ENCODE data around the gene CEP70.

Gene CEP70

DNA sequence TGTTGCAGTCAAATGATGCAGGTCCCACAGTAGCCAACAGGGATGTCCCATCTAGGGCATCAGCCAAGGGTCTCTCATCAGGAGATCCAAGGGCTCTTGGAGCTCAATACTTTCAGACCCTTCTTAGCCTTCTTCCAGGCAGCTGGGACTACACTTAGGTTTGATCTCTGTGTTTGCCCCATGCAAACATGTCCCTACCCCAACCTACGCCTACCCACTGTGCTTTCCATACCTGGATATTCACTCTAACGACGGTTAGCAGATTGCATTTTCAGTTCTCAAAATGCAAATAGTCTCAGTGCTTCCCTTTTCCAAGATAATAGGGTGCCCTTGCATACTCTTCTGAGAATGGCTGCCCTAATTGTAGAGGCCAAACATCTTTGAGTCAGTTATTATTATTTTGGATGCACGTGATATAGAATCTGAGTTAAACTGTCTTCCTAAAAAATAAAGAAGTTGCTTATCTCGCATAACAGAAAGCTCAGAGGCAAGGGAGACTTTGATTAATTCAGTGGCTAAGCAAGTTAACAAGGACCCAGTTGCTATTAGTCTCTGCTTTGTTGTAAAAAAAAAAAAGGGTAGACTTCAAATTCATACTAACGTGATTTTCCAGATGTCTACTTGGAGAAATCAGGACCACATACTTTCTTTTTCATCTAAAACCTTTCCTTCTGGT is 1.0 kb upstream of the CEP70 start:
- H3K9me3 ChIP-seq: no peaks in the 10 kb centered on the region
- peaks cover 0 to 19% (median 11%) of the 10 kb centered on the region in 4 donors for H3K4me1 ChIP-seq
- H3K36me3 ChIP-seq: peaks cover 0 to 4% (median 0%) of the 10 kb centered on the region in 3 donors
- TF ChIP-seq, protein P1, sequence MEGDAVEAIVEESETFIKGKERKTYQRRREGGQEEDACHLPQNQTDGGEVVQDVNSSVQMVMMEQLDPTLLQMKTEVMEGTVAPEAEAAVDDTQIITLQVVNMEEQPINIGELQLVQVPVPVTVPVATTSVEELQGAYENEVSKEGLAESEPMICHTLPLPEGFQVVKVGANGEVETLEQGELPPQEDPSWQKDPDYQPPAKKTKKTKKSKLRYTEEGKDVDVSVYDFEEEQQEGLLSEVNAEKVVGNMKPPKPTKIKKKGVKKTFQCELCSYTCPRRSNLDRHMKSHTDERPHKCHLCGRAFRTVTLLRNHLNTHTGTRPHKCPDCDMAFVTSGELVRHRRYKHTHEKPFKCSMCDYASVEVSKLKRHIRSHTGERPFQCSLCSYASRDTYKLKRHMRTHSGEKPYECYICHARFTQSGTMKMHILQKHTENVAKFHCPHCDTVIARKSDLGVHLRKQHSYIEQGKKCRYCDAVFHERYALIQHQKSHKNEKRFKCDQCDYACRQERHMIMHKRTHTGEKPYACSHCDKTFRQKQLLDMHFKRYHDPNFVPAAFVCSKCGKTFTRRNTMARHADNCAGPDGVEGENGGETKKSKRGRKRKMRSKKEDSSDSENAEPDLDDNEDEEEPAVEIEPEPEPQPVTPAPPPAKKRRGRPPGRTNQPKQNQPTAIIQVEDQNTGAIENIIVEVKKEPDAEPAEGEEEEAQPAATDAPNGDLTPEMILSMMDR (IDR thresholded peaks at IDR 0.05): no peak
- H3K27me3 ChIP-seq: no peaks in the 10 kb centered on the region
- H3K4me3 ChIP-seq: peak overlapping the region; percentile 56 to 86
- intact Hi-C loops (cut with DNase I; ENCODE audit: low total_unique reads): loop anchor here (2.0 to 10.0 kb wide), 3 partner anchors 178 to 320 kb away; partner anchors contain the start of gene PIK3CB
- DNase-seq: no peak
- peak overlapping the region; percentile 78 to 92 for H3K27ac ChIP-seq

DNA sequence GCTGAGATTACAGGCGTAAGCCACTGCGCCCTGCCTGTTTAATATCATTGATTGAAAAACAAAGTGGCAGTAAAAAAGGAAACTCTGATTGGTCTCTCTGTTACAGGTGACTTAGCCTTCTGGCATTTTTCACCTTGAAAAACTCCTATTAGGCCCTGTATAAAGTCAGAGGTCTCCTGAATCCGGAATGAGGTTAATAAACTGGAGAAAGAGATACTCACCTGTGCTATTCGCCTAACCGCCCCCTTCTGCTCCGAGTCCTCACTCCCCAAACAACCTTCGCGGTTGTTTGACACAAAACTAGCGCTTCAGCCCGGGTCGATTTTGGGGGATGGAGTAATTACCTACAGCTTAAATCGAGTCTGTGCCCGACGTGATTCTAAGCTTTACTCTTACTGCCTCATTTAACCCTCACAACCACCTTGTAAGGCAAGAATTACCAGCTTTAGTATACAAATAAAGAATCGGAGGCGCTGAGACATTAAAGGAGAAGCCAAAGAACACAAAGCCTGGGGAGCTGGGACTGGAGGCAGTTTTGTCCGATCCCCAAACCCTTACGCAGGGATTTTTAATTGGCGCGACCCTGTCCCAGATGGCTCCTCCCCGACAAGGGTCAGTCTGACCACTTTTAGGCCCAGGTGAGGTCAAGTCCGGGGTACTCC is 441 bp downstream of the CEP70 start:
- Histone ChIP-seq H3K4me3 (peak overlapping the region; percentile 56 to 86), H3K4me1 (peaks cover 0 to 16% (median 11%) of the 10 kb centered on the region in 4 donors), H3K36me3 (peaks cover 0 to 4% (median 4%) of the 10 kb centered on the region in 3 donors), H3K9me3 (no peaks in the 10 kb centered on the region), H3K27ac (peak overlapping the region; percentile 78 to 92), H3K27me3 (no peaks in the 10 kb centered on the region)
- TF ChIP-seq, protein P1 (IDR thresholded peaks at IDR 0.05): no peak
- DNase-seq: no peak
- intact Hi-C loops (cut with DNase I; ENCODE audit: low total_unique reads): loop anchor here (2.0 to 10.0 kb wide), 3 partner anchors 176 to 321 kb away; partner anchors contain the start of gene PIK3CB

DNA sequence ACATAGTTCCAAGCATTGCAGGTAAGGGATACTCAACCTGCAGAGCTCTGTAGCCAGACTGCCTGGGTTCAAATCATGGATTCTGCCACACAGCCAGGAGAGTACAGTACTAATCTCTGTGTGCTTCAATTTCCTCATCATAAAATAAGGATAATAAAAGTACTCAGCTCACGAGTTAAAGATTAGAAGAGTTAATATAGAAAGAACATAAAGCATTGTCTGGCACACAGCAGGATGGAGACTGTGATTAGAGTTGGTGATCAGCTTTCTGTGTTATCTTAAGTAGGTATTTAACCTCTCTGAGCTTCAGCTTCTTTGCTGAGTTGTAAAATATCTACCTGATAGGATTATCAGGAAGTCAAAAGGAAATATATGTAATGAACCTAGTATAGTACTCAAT is 2.7 kb downstream of the CEP70 start:
- H3K9me3 ChIP-seq: no peaks in the 10 kb centered on the region
- no peak for DNase-seq
- intact Hi-C loops (cut with DNase I; ENCODE audit: low total_unique reads): loop anchor here (5.0 to 10.0 kb wide), 2 partner anchors 174 to 243 kb away; partner anchors contain the start of gene PIK3CB
- TF ChIP-seq, protein P1 (IDR thresholded peaks at IDR 0.05): no peak
- H3K27ac ChIP-seq: no peak overlapping the region
- no peaks in the 10 kb centered on the region for H3K27me3 ChIP-seq
- no peak overlapping the region for H3K4me3 ChIP-seq
- peaks cover 0 to 4% (median 4%) of the 10 kb centered on the region in 3 donors for H3K36me3 ChIP-seq
- peaks cover 0 to 16% (median 11%) of the 10 kb centered on the region in 4 donors for H3K4me1 ChIP-seq

DNA sequence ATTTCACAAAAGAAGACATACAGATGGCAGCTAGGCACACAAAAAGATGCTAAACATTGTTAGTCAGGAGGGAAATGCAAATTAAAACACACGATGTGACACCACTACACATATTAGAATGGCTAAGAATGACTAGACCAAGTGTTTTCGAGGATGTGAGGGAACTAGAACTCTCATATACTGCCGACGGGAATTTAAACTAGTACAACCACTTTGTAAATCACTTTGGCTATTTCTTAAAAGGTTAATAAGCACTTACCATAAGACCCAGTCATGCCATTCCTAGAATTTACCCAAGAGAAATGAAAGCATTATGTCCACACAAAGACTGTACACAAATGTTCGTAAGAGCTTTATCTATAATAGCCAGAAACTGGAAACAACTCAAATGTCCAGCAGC is 5.6 kb downstream of the CEP70 start:
- peaks cover 0 to 13% (median 7%) of the 10 kb centered on the region in 4 donors for H3K4me1 ChIP-seq
- peaks cover 4% of the 10 kb centered on the region in 3 donors for H3K36me3 ChIP-seq
- H3K27ac ChIP-seq: no peak overlapping the region
- no peak overlapping the region for H3K4me3 ChIP-seq
- intact Hi-C loops (cut with DNase I; ENCODE audit: low total_unique reads): no loop called here
- H3K9me3 ChIP-seq: no peaks in the 10 kb centered on the region
- no peaks in the 10 kb centered on the region for H3K27me3 ChIP-seq
- TF ChIP-seq, protein P1 (IDR thresholded peaks at IDR 0.05): no peak
- DNase-seq: no peak

DNA sequence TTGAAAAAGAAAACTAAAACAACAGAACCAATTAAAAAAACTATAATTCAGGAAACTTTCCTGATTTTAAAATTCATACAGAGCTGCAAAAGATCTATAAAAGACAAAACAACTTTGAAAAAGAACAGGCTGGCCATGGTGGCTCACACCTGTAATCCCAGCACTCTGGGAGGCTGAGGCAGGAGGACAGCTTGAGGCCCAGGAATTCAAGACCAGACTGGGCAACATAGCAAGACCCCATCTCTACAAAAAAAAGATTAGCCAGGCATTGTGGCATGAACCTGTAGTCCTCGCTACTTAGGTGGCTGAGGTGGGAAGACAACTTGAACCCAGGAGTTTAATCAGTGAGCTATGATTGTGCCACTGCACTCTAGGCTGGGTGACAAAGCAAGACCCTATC is 6.7 kb downstream of the CEP70 start:
- TF ChIP-seq, protein P1 (IDR thresholded peaks at IDR 0.05): no peak
- no peak for DNase-seq
- no peak overlapping the region for H3K4me3 ChIP-seq
- no peak overlapping the region for H3K27ac ChIP-seq
- H3K36me3 ChIP-seq: peaks cover 4% of the 10 kb centered on the region in 3 donors
- intact Hi-C loops (cut with DNase I; ENCODE audit: low total_unique reads): no loop called here
- no peaks in the 10 kb centered on the region for H3K9me3 ChIP-seq
- H3K27me3 ChIP-seq: no peaks in the 10 kb centered on the region
- peaks cover 0 to 3% (median 0%) of the 10 kb centered on the region in 4 donors for H3K4me1 ChIP-seq
